Activated CD8-positive, alpha-beta memory T cell treated with anti-CD3 and anti-CD28 coated beads for 24 hours (primary cell): ENCODE measurements around the gene ORMDL2.

ENCODE experiments used
- DNase-seq: peaks from one replicate; pipeline ENCODE4 v3.0.0-alpha.2; 2020

ORMDL2 gene, protein sequence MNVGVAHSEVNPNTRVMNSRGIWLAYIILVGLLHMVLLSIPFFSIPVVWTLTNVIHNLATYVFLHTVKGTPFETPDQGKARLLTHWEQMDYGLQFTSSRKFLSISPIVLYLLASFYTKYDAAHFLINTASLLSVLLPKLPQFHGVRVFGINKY

DNA sequence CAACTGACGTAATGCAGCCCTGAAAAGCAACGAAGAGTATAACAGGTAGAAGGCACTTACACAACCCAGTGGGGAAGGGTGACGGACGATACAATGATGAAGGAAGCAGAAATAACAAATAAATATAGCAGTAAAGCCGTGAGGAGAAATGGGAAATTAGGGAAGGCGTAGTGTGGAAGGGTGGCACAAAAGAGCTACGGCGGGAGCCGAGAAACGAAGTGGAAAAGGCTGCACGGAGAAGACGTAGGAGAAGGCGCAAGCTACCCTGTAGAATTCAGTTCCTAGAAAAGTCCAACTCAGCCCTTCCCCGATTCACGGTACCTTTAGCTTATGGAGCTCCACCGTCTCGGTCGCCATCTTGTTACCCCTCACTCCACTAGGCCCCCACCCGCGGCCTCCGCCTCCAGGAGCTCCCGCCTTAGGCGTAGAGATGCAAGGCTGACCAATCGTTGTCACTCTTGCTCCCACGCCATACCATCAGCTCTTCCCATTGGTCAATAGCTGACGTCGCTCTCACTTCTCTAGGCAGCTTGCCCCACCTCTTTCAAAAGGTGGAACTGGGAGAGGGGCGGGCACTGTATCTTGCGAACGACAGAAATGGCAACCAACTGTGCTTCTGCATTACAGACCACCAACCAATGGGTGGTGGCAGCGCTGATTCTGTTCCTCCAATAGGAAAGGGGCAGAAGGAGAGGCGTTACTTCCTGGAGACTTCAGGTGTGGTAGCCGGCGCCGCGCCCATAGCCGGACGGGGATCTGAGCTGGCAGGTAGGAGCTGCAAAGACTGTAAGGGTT is at the start of gene ORMDL2, which contains the start of gene SARNP:
Gene ORMDL2, plus strand, starts transcription at position 697 of the 795 bp plus-strand sequence. CDS start 959 bp downstream, outside the sequence.
Gene SARNP, minus strand, starts transcription at position 380 of the 795 bp plus-strand sequence. Its CDS starts 23 bp downstream, at position 357.
- peak; percentile 93 for DNase-seq

DNA sequence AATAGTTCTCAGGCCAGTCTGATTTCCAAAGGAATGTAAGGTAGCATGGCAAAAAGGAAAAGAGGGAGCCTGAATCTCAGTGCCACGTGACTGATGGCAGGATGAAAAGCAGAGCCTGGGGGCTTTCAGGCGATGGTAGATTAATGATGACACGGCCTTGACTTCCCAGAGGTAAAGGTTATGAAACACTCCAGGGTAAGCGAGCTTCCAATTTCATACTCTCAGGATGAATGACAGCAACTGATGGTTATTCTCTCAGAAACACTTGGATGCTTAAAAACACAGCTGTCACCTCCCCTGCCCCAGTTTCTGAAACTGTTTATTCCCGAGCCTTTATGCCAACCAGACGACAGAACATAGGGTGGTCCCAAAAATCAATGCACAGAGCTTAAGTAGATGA is 46.1 kb upstream of the ORMDL2 start:
- DNase-seq = no peak

DNA sequence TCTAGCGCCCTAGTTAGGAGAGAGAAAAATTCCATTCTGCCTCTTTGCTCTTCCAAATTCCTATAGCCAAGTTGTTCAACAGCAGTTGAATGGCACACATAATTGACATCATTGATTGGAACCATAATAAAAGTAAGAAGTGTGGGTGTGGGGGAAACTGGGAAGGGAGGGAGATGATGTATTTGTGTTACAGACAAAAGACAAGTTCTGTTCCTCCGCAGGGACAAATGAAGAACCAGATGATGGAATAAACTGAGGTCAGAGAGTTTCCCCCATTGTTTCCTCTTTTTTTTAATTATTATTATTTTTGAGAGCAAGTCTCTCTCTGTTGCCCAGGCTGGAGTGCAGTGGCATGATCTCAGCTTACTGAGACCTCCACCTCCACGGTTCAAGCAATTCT is 40.0 kb upstream of the ORMDL2 start:
- no peak for DNase-seq

DNA sequence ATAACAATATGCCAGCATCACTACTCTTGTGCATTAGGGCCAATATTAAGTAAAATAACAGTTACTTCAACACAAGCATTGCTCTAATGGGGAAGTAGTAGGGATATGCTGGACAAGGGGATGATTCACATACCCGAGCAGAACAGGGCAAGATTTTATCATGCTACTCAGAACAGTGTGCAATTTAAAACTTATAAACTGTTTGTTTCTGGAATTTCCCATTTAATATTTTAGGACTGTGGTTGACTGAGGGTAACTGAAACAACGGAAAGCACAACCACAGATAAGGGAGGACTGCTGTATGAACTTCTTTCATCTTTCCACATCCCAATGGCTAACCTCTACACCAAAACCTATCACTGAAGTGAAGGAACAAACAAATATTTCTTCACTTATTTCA is 37.2 kb upstream of the ORMDL2 start:
- DNase-seq = no peak

DNA sequence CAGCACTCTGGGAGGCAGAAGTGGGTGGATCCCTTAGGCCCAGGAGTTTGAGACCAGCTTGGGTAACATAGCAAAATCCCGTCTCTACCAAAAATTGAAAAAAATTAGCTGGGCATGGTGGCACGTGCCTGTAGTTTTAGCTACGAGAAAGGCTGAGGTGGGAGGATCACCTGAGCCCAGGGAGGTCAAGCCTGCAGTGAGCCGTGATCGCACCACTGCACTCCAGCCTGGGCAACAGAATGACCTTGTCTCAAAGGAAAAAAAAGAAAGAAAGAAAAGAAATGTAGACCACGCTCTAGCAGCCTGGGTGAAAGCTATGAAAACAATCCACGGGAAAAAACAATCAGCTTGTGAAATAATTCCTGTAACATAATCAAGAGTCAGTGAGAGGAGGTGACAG is 29.3 kb upstream of the ORMDL2 start:
- no peak for DNase-seq

DNA sequence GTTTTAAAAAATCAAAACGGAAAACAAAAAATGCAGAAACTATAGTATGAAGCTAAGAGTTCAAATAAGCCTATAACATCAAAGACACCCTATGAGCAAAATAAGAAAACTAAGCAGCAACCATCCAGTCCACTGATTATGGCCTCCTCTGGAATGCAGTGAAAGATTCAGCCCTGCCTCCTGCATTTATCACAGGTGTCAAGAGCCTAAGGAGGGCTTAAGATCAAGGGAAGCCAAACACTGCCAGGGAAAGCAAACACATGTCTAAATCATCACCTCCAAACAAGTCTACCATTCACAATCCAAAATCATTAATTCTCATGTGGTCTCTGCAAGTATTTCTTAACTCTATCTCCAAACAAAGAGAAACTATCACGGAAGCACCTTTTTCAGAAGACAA is 28.7 kb upstream of the ORMDL2 start:
- no peak for DNase-seq

DNA sequence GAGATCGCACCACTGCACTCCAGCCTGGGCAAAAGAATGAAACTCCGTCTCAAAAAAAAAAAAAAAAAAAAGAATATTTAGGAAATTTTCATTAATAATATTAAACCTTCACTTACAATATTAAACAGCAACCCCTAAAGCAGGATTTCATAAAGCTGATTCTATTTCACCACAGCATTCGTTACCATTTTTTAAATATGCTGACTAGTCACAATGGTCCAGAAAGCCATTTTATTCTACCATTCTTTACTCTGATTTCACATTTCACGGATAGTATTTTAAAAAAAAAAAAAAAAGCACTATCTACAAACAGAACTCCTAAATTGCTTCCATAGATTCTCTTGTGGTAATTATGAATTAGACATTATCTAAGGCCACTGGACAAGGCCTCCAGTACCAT is 27.9 kb upstream of the ORMDL2 start:
- no peak for DNase-seq

DNA sequence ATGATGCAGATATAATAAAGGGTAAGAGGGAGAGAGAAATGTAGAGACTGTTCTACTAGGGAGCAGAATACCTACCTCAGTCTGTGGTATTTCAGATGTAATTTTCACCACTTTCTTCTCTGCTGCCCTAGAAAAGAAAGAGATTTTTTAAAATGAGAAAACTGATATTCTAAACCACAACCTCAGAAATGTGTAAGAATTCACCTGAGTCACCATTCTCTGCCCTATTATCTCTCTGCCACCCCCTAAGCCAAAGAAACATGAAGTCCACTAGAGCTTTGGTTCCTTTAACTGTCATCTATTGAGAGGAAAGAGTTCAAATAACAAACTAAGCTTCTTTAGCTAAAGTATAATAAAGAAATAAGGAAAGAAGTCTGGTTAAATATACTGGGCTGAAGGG is 21.9 kb upstream of the ORMDL2 start:
- no peak for DNase-seq

DNA sequence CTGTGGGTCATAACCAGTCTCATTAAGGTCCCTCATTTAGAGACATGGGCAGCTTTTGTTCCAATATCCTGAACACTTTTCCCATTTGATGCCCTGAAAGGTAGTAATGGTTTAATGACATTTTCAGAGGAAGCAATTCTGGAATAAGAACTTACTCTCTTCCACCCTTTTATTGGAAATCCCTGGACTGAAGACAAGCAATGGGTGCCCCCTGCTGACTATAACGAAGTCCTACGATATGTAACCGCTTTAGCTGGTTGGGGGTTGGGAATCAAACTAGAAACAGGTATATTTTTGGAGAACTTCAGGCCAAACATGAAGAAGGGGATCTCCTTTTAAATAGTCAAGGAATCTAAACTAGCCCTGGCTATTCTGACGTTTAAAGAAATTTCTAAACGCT is 20.8 kb upstream of the ORMDL2 start:
- no peak for DNase-seq

DNA sequence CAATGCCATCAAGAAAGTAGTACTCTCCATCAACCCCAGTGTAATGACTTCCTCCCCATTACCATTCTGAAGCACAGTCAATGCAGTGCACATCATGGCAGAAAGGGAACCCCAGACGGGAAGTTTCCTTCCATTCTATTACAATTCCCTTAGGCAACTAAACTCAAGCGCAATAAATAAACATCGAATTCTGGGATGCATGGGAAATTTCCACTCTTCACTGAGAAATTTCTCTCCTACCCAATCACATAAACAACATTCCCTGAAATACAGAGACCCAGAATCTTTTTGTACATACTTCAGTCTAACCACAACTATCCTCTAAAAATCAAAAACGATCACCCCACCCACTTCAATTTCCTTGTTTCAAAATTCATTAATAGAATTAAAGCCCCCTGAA is 20.3 kb upstream of the ORMDL2 start:
- DNase-seq = no peak

DNA sequence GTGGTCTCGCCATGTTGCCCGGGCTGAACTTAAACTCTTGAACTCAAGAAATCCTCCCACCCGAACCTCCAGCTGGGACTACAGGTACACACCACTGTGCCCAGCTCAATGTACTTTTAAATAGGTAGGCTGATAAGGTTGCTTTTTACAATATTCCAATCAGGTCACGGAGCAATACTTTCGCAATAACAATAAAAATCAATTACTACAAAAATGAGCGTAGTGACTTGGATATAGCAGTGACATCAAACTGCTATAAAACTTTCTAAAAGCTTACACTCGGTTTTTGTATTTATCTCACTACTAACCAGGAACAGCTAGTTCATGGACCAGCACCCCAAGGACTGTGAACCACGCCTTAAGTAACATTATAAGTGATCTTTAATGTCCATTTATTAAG is 10.9 kb upstream of the ORMDL2 start:
- DNase-seq = no peak

DNA sequence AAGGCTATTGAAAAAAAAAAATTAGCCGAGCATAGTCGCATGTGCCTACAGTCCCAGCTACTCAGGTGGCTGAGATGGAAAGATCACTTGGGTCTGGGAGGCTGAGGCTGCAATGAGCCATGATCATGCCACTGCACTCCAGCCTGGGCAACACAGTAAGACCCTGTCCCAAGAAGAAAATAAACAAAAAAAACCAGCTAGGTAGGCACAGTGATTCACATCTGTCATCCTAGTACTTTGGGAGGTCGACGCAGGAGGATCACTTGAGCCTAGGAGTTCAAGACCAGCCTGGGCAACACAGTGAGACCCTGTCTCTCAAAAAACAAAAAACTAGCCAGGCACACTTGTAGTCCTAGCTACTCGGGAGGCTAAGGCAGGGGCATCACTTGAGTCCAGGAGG is 8.6 kb upstream of the ORMDL2 start:
- no peak for DNase-seq

DNA sequence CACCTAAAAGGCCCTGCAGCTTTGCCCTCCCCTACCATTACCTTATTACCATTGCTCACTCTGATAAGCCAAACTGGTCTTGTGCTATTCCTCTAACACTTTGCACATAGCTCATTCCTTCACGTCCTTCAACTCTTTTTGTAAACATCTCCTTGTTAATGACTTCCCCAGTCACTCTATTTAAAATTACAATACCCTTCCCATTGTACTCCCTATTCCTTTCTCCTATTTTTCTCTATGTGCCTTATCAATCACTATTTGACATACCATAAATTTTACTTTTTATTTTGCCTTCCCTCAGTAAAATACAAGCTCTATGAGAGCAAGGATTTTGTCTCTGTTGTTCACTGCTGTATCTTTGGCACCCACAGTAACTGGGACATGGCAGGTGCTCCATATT is 5.8 kb upstream of the ORMDL2 start:
- DNase-seq = no peak

DNA sequence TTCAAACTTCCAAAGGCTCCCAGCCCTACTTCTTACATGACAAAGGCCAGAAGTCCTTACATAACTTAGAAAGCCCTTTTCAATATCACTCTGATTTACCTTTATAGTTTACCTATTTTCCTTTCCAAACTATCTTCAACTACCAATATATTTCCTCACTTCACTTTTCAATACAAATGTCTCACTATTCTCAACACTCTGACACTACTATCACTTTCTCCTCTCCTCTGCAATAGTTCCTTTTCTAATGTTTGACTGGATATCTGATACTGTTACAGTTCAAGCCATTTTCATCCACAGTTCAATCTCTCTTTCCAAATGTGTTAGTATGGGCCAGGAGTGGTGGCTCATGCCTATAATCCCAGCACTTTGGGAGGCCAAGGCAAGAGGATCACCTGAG is 3.6 kb upstream of the ORMDL2 start:
- no peak for DNase-seq

DNA sequence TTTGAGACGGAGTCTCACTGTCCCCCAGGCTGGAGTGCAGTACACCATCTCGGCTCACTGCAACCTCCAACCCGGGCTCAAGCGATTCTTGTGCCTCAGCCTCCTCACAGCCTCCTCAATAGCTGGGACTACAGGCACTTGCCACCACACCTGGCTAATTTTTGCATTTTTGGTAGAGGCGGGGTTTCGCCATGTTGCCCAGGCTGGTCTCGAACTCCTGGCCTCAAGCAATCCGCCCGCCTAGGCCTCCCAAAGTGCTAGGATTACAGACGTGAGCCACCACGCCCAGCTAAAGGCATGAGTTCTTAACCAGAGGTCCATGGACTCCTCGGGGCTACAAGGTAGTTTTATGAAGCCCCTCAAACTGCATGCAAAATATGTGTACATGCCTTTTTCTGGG is 2.4 kb upstream of the ORMDL2 start:
- no peak for DNase-seq

DNA sequence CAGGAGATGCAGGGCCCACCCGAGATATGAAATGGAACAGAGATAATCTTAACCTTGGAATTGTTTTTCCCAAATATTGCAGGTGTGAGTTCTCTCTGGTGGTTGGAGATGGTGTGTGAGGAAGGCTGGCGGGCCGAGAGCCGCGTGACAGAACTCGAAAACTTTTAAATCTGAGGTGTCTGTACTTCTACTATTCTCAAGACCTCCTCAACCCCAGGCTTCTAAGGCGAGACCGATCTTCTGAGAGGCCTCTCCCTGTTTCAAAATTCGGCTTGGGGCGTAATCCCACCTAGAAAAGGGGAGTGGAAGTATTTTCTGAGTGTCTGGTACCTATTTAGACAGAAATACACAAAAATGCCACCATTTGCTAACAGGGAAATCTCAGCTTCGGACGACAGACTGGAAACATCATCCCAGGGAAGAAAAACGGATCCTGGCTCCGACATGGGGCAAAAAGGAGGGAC is 928 bp upstream of the ORMDL2 start:
- DNase-seq = no peak

DNA sequence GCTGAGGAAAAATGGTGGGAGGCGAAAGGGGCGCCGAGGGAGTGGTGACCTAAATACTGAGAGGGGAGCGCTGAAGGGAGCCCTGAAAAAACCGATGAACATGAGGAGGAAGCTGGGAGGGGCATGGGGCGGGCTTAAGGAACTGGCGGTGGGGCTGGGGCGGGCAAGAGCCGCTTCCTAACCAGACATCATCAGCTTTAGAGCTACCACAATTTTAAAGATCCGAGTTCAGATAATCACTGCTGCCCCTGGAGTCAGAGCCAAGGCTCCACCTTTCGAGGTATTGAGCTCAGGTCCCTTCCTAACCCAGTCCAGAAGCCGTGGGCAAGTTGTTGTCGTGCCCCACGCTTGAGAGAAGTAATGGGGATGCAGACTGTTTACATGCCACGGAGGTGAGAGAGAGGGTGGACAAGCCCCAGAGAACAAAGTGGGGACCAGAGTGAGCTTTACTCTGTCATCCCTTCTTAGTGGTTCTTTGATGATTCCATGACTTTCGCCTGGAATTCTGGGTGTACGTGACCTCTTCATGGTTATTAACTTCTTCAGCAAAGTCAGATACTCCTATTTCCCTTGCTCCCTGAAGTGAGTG is 393 bp downstream of the ORMDL2 start:
- no peak for DNase-seq

DNA sequence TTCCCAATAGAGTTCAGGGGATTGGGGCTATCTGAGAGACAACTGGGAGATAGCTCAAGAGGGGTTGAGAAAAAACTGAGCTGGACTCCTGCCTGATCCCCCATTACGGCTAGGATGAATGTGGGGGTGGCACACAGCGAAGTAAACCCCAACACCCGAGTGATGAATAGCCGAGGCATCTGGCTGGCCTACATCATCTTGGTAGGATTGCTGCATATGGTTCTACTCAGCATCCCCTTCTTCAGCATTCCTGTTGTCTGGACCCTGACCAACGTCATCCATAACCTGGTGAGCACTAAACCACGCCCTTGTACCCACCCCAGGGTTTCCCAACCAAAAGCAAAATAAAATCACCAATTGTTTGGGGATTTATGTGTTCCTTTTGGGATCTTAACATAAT is 1.0 kb downstream of the ORMDL2 start:
- DNase-seq = peak; percentile 51

DNA sequence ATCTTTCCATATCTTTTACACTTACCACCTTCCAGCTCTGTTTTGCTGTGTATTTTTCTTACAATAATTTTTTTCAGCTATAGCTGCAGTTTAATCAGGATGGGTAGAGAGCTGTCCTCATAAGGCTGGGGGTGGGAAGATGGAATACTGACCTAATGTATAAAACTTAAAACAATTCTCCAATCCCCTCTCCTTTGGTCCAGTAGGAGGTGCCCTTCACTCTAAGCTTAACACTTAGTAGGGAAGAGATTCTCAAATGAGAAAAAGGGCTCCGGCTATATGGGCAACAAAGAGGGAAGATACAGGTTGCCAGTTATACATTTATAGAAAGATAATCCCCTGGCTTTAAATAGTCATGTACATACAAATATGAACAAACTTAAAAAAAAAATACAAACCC is 2.8 kb downstream of the ORMDL2 start:
- DNase-seq = no peak

DNA sequence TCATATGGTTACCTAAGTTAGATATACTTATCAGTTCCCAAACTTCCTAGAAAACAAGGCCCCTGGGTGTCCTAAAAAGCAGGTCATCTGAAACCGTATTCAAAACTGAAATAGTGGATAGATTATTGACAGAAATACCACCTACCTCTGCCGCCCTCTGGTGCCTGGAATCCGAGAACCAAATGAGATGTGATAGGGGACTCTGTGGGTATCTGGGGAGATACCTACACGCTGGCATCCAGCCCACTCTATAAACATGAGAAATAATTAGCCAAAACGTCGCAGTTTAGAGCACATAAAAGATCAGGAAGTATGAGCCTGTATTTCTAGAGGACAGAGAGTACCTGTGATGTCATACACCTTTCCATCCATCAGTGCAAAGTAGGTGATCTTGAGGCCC is 4.4 kb downstream of the ORMDL2 start:
- peak; percentile 42 for DNase-seq

DNA sequence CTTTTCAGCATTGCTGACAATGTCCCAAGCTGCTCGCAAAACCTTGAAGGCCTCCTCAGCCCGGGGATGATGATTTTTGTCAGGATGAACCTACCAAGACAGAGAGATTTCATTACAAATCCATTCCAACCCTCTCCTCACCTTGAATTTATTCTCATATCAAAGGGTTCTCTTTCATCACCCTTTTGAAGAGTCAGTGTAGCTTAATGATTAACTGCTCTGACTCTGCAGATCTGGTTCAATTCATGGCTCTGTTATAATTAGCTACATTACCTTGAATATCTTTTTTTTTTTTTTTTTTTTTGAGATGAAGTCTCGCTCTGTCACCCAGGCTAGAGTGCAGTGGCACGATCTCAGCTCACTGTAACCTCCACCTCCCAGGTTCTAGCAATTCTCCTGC is 5.6 kb downstream of the ORMDL2 start:
- DNase-seq = peak; percentile 32

DNA sequence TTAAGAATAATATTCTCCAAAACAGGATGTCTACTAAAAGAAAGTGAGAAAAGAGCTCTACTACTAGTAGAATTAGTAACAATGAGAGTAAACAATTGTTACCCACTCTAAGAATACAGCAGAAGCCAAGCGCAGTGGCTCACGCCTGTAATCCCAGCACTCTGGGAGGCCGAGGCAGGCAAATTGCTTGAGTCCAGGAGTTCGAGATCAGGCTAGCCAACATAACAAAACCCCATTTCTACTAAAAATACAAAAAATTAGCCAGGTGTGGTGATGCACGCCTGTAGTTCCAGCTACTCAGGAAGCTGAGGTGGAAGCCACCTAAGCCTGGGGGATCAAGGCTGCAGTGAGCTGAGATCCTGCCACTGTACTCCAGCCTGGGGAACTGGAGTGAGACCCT is 6.9 kb downstream of the ORMDL2 start:
- DNase-seq = no peak

DNA sequence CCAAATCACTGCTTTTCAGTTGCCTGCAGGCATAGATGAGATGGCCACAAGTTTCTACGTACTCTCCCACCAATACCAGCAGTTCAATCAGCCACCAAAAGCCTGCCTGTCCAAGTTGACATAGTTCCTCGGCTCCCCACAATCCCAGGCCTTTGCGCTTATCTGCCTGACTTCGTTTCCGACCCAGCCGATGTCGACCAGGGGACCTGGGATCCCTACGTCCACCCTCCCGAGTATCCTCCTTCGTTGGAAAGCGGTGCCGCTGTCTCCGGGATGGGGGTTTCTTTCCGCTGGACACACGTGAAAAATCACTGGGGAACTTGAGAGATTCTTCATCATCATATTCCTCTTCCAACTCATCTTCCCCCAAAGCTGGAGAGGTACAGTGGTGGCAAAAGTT is 10.0 kb downstream of the ORMDL2 start:
- DNase-seq = no peak

DNA sequence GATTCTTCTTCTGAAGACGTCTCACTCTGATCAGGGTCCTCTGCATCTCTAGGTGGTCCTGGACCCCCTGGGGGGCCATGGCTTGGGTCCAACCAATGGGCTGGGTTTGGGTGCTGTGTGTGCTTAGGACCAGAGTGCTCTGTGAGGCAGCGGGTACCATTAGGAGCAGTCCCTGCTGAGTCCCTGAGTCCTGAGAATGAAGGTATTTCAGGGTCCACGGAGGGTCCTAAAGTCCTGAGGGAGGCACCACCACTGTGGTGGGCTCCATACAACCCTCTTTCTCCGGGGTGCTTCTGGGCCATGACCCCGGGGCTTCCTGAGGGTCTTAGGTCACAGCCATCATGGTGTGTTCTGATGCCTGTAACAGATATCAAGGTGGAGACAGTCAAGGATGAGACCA is 10.5 kb downstream of the ORMDL2 start:
- no peak for DNase-seq
